ENCODE data around the gene LDLRAD4. TPM values are rescaled to one million over a fixed set of nuclear protein-coding genes. Genes with fewer than 3 reads are reported as not detected.

The LDLRAD4 gene
- total and polyA plus RNA-seq, 2 donors (not counting 1 experiment from before 2014, with no cell fraction given): 13.9 to 35.7 TPM

- H3K27me3 ChIP-seq (replicated peaks in 1 of 4; ENCODE audit: control extremely low read depth in 1 of 4, control insufficient read depth in 3 of 4, insufficient read depth in 4 of 4, low read length in 3 of 4): no peaks in the 10 kb centered on the region
- H3K36me3 ChIP-seq (replicated peaks in 1 of 2; ENCODE audit: control extremely low read depth in 1 of 2, control insufficient read depth in 1 of 2, extremely low read depth in 1 of 2, insufficient read depth in 2 of 2, low read length in 1 of 2): peaks cover 0 to 30% of the 10 kb centered on the region in 2 experiments
- peaks cover 40% of the 10 kb centered on the region for H3K79me2 ChIP-seq (ENCODE audit: control insufficient read depth, insufficient read depth, low read length)
- Mint-ChIP-seq H3K4me3 (no peak overlapping the region), H3K4me1 (peaks cover 3% of the 10 kb centered on the region), H3K9me3 (ENCODE audit: insufficient read depth) (no peaks in the 10 kb centered on the region), H3K27ac (no peak overlapping the region), H3K27me3 (no peaks in the 10 kb centered on the region)
- no peak overlapping the region for H2AFZ ChIP-seq (ENCODE audit: insufficient read depth, low read depth, low read length, poor library complexity, severe bottlenecking)
- H3K9ac ChIP-seq (ENCODE audit: low read length): no peak overlapping the region
- TF ChIP-seq EZH2 (IDR thresholded peaks at IDR 0.05; ENCODE audit: borderline replicate concordance, insufficient read depth, low read depth, low read length, poor library complexity, severe bottlenecking): no peak
- TF ChIP-seq CTCF (IDR thresholded peaks at IDR 0.05): no peak
- intact Hi-C loops (cut with micrococcal nuclease): no loop called here
- 98% methylated on average over 4 of the region's 6 CpGs for WGBS (ENCODE audit: insufficient coverage)
- DNase-seq (no peak), ATAC-seq (ENCODE audit: low read depth) (no peak)
- peaks cover 5% of the 10 kb centered on the region for H4K20me1 ChIP-seq (ENCODE audit: control insufficient read depth, insufficient read depth, low read length, poor library complexity, severe bottlenecking)
- no peak overlapping the region for H3K4me2 ChIP-seq (replicated peaks; ENCODE audit: low read depth, low read length, poor library complexity, severe bottlenecking)
- ChIA-PET POLR2A (no interaction called here), CTCF (no interaction called here)
- H3K9me3 ChIP-seq (ENCODE audit: control extremely low read depth in 1 of 3, control insufficient read depth in 2 of 3, insufficient read depth in 1 of 3, low read length in 2 of 3): no peaks in the 10 kb centered on the region
- H3K4me3 ChIP-seq (ENCODE audit: control extremely low read depth in 1 of 5, extremely low read depth in 1 of 5, insufficient read depth in 1 of 5, low read depth in 2 of 5, low read length in 4 of 5): no peak overlapping the region
- H3K27ac ChIP-seq (ENCODE audit: low read length in 2 of 2): no peak overlapping the region
- no peaks in the 10 kb centered on the region for H3K4me1 ChIP-seq (ENCODE audit: control insufficient read depth in 2 of 2, insufficient read depth in 2 of 2, low read length in 2 of 2)
Observed at GRCh38 chr18:13473751-13474150, 255.2 kb downstream of the LDLRAD4 start.

- H3K4me2 ChIP-seq (replicated peaks; ENCODE audit: low read depth, low read length, poor library complexity, severe bottlenecking): no peak overlapping the region
- H3K4me1 Mint-ChIP-seq: peaks cover 3% of the 10 kb centered on the region
- H4K20me1 ChIP-seq (ENCODE audit: control insufficient read depth, insufficient read depth, low read length, poor library complexity, severe bottlenecking): peaks cover 5% of the 10 kb centered on the region
- ATAC-seq (ENCODE audit: low read depth) (no peak), DNase-seq (no peak)
- 91% methylated on average over 3 of the region's 3 CpGs for WGBS (ENCODE audit: insufficient coverage)
- H3K27me3 Mint-ChIP-seq: no peaks in the 10 kb centered on the region
- TF ChIP-seq CTCF (IDR thresholded peaks at IDR 0.05) (no peak), EZH2 (IDR thresholded peaks at IDR 0.05; ENCODE audit: borderline replicate concordance, insufficient read depth, low read depth, low read length, poor library complexity, severe bottlenecking) (no peak)
- no peak overlapping the region for H2AFZ ChIP-seq (ENCODE audit: insufficient read depth, low read depth, low read length, poor library complexity, severe bottlenecking)
- no peaks in the 10 kb centered on the region for H3K27me3 ChIP-seq (replicated peaks in 1 of 4; ENCODE audit: control extremely low read depth in 1 of 4, control insufficient read depth in 3 of 4, insufficient read depth in 4 of 4, low read length in 3 of 4)
- no peaks in the 10 kb centered on the region for H3K9me3 ChIP-seq (ENCODE audit: control extremely low read depth in 1 of 3, control insufficient read depth in 2 of 3, insufficient read depth in 1 of 3, low read length in 2 of 3)
- H3K4me3 Mint-ChIP-seq: no peak overlapping the region
- H3K9me3 Mint-ChIP-seq (ENCODE audit: insufficient read depth): no peaks in the 10 kb centered on the region
- no peak overlapping the region for H3K27ac Mint-ChIP-seq
- ChIA-PET POLR2A (no interaction called here), CTCF (no interaction called here)
- H3K27ac ChIP-seq (ENCODE audit: low read length in 2 of 2): no peak overlapping the region
- H3K36me3 ChIP-seq (replicated peaks in 1 of 2; ENCODE audit: control extremely low read depth in 1 of 2, control insufficient read depth in 1 of 2, extremely low read depth in 1 of 2, insufficient read depth in 2 of 2, low read length in 1 of 2): peaks cover 0 to 30% of the 10 kb centered on the region in 2 experiments
- H3K79me2 ChIP-seq (ENCODE audit: control insufficient read depth, insufficient read depth, low read length): peaks cover 38% of the 10 kb centered on the region
- no peak overlapping the region for H3K9ac ChIP-seq (ENCODE audit: low read length)
- H3K4me3 ChIP-seq (ENCODE audit: control extremely low read depth in 1 of 5, extremely low read depth in 1 of 5, insufficient read depth in 1 of 5, low read depth in 2 of 5, low read length in 4 of 5): no peak overlapping the region
- no peaks in the 10 kb centered on the region for H3K4me1 ChIP-seq (ENCODE audit: control insufficient read depth in 2 of 2, insufficient read depth in 2 of 2, low read length in 2 of 2)
- intact Hi-C loops (cut with micrococcal nuclease): no loop called here
Observed at GRCh38 chr18:13474336-13474735, 255.8 kb downstream of the LDLRAD4 start.
